Stimulated activated CD4-positive, alpha-beta T cell treated with anti-CD3 and anti-CD28 coated beads, TNF-alpha, amount 100 ng/mL, for 24 hours (primary cell): Measurements from ENCODE around the gene PATE4.
"Not testable (repeated sequence)": the region's sequence is repeated elsewhere in the genome, so short reads cannot be mapped to it uniquely, and the experiment has no call there.

ENCODE experiments used
- DNase-seq, 3 experiments: peaks; one replicate each; pipeline ENCODE4 v3.0.0-alpha.2; 2020; ENCODE audit warnings: low read depth in 3 of 3

PATE4 gene, protein sequence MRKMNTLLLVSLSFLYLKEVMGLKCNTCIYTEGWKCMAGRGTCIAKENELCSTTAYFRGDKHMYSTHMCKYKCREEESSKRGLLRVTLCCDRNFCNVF

DNA sequence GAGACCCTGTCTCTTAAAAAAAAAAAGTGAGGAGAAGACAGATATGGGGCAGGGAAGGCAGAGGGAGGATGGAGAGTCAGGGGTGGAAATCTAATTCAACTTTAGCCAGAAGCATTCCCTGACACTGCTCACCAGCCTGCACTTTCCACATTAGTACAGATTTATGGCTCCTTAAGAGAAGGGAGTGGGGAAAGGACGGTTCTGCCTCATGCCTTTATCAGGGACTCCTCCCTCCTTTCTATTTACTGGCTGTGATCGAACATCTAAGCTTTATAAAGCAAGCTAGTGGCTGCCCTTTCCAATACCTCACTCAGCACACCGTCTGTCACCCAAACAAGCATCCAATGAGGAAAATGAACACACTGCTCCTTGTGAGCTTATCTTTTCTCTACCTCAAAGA is at the start of gene PATE4:
Gene PATE4 (plus strand): TSS at position 301 of the 400 bp plus-strand sequence. CDS start 44 bp downstream, at position 345.
- DNase-seq: no peak

DNA sequence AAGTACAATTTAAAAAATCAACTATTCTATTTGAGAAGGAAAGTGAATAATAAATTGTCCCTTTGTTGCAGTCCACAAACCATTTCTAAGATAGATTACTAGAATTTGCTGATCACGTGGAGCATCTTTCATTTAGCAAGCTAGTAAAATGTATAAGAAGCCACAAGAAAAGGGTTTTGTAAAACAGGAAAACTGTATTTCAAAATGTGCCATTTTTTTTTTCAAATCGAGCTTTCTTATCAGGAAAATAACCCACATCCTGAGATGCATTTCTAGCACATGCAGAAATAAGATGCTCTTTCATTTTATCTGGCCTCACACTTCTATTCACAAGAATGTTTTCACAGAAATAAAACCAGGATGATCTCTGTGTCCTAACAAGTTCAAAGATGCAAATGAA is 48.4 kb upstream of the PATE4 start:
- no peak for DNase-seq

DNA sequence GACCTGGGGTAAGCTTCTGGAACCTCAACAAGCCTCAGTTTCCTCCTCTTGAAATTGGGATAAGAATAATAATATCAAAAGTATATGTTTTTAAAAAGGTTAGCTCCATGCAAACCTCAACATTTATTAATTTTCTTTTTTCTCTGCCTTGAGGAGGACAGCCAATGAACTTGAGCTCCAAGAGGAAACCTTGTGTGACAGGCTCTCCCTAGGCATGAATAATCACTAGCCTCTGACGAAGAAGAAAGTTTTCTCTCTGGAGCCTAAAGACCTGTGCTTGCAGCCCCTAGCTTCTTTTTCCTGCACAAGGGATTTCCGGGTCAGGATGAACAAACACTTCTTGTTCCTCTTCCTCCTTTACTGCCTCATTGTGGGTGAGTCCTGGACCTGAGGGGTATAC is 45.3 kb upstream of the PATE4 start, which contains the start of gene PATE3:
Gene PATE3 (plus strand): TSS at position 301 of the 400 bp plus-strand sequence. CDS start 25 bp downstream, at position 326.
- no peak for DNase-seq

DNA sequence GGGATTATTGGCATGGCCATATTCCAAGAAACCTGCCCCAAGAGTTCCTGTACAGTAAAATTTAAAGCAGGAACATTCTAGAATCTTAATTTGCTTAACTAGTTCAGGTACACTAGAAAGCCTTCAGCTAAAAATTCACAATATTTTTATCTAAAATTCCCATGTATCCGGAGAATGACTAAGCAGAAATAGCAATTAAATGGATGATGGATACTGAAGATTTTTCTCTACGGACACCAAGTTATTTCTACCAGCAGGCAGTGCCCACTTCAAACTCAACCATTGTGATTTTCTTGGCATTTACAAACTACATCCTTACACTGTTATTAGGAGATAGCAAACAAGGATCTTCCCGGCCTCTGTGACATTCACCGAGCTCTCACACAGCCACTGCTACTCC is 42.3 kb upstream of the PATE4 start:
- DNase-seq: no peak

DNA sequence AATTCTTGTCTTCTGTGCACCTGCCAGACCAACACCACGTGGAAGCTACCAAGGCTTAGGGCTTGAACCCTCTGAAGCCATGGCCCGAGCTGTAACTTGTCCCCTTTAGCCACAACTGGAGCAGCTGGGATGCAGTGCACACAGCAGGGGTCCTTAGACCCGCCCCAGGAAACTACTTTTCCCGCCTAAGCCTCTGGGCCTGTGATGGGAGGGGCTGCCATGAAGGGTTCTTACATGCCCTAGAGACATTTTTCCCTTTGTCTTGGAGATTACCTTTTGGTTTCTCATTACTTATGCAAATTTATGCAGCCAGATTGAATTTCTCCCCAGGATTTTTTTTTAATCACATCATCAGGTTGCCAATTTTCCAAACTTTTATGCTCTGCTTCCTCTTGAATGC is 35.5 kb upstream of the PATE4 start:
- no peak for DNase-seq

DNA sequence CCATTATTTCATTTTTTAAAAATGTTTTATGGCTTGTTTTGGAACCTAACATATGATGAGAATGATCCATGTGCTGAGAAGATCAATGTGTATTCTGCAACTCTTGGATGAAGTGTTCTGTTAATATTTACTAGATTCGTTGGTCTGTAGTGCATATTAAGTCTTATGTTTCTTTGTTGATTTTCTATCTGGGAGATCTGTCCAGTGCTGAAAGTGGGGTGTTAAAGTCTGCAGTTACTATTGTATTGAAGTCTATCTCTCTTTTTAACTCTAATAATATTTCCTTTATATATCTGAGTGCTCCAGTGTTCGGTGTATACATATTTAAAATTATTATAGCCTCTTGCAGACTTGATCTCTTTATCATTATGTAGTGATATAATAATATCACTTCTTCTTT is 33.3 kb upstream of the PATE4 start:
- DNase-seq: no peak

DNA sequence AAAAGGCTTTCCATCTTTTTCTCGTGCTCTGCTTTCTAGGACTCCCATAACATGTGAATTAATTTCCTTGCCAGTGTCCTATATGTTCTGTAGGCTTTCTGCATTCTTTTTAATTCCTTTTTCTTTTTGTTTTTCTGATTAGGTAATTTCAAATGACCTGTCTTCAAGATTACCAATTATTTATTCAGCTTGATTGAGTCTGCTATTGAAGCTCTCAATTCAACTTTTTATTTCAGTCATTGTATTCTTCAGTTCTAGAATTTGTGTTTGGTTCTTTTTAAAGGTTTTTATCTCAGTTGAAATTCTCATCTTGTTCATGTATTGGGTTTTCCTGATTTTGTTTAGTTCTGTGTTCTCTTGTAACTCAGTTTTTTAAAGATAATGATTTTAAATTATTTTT is 30.7 kb upstream of the PATE4 start:
- no peak for DNase-seq

DNA sequence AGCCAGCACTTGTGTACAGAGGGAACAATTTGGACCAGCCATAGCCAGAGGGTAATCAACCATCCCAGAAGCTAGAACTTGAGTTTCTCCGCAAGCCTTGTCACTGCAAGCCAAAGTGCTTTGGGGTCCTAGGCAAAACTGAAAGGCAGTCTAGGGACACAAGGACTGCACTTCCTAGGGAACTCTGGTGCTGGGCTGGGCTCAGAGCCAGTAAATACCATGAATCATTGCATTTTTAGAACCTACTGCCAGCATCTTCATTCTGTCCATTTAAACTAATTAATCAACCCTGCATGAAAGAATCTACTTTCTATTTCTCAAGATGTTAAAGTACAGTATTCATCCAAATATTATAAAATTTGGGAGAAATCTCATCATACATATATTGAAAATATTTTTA is 25.2 kb upstream of the PATE4 start:
- no peak for DNase-seq

DNA sequence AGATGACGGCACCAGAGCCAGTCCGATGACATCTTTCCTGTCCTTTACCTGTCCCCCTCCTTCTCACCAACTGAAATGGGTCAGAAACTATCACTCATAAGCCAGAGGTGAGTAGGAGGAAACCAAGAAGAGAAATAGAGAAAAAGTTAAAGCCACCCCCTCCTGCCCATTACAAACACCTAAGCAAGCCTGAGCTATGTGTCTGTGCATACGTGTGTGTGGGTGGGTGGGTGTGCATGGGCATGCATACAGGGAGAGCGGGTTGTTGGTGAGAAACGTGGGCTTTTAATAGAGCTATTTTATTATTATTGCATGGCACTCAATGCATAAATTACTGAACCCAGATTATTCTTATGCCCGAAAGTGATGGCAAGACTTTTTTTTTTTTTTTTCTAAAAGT is 2.6 kb downstream of the PATE4 start:
- no peak for DNase-seq

DNA sequence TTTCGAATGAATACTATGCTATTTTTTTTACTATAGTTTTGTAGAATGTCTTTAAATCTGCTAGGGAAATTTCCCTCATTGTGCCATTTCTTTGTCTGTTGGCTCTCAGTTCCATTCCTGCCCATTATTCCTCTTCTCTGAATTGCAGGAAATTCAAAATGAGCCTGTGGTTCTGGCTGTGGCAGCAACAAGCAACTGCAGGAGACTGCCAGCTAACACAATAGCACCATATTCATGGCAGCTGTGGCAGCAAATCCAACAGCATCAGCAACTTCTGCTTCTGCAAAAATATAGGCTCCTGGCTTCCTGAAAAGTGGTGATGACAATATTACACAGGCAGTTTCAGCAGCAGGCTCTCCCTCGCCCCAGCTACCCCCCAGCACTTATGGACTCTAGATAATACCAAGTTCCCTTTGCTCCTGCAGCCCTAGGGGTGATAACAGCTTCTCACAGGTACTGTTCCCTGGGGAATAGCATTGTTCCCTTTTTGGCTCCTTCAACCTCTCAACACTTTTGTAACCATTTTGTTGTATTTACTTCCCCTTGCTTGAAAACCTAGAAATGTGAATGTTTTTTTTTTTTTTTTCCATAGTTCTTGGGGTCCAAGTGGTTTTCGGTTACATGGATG is 9.3 kb downstream of the PATE4 start:
- DNase-seq: no peak

DNA sequence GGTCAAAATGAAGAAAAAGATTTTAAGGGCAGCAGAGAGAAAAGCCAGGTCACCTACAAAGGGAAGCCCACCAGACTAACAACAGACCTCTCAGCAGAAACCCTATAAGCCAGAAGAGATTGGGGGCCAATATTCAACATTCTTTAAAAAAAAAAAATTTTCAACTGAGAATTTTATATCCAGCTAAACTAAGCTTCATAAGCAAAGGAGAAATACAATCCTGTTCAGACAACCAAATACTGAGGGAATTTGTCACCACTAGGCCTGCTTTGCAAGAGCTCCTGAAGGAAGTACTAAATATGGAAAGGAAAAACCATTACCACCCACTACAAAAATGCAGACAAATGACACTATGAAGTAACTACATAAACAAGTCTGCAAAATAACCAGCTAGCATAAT is 13.1 kb downstream of the PATE4 start:
- no peak for DNase-seq

DNA sequence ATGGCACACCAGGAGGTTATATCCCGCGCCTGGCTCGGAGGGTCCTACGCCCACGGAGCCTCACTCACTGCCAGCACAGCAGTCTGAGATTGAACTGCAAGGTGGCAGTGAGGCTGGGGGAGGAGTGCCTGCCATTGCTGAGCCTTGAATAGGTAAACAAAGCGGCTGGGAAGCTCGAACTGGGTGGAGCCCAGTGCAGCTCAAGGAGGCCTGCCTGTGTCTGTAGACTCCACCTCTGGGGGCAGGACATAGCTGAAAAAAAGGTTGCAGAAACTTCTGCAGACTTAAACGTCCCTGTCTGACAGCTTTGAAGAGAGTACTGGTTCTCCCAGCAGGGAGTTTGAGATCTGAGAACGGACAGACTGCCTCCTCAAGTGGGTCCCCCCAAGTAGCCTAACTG is 24.6 kb downstream of the PATE4 start:
- DNase-seq: not testable (repeated sequence)

DNA sequence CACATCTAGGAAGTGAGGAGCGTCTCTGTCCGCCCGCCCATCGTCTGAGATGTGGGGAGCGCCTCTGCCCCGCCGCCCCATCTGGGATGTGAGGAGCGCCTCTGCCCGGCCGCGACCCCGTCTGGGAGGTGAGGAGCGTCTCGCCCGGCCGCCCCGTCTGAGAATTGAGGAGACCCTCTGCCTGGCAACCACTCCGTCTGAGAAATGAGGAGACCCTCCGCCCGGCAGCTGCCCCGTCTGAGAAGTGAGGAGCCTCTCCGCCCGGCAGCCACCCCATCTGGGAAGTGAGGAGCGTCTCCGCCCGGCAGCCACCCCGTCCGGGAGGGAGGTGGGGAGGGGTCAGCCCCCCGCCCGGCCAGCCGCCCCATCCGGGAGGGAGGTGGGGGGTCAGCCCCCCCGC is 29.7 kb downstream of the PATE4 start:
- DNase-seq: not testable (repeated sequence)

DNA sequence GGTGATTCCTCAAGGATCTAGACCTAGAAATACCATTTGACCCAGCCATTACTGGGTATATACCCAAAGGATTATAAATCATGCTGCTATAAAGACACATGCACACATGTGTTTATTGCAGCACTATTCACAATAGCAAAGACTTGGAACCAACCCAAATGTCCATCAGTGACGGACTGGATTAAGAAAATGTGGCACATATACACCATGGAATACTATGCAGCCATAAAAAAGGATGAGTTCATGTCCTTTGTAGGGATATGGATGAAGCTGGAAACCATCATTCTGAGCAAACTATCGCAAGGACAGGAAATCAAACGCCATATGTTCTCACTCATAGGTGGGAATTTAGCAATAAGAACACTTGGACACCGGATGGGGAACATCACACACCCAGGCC is 32.2 kb downstream of the PATE4 start:
- not testable (repeated sequence) for DNase-seq

DNA sequence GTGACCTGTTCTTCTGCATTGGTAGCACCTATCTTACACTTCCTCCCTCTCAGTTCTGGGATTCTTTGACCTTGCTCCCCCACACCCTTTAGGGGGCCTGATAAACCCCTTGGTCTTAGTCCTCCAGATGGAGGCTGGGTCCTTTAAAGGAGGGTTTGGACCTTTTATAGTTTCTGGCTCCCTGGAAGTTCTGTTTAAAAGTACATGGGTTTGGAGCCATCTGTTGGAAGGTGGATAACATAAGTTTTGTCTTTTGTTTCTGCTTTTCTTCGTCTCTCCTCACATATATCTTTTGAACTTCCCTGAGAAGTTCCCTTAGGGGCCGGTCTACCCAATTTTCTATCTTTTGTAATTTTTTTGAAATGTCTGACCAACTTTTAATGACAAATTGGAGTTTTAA is 36.4 kb downstream of the PATE4 start:
- no peak for DNase-seq

DNA sequence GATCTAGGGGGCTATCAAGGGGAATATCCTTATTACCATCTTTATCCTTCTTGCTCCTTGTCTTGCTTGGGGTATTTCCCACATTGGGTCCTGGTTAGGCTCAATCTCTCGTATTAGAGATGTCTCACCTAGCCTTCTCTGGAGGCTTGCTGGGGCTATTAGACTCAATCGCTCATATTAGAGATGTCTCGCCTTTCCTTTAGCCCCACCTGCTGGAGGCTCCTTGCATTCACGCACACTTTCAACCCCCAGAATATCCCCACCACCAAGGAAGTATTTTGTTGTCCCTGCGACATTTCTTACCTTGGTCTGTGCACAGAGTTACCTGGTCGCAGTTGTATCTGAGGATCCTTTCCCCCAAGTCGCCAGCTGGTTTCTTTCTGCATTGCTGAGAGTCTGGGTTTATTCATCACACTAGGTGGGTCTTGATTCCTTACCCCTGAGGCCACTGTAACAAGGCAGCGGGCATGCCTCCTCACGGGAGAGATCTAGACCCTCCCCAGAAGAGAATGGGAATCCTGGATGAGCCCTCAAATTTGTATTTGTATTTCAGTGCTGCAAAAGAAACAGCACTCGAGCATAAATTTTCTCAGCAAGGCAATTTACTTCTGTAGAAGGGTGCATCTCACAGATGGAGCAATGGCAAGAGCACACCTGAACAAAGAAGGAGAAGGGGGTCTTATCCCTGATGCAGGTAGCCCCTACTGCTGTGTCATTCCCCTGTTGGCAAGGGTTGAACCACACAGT is 38.4 kb downstream of the PATE4 start:
- DNase-seq: peak in 1 of 3 experiments; percentile 19

DNA sequence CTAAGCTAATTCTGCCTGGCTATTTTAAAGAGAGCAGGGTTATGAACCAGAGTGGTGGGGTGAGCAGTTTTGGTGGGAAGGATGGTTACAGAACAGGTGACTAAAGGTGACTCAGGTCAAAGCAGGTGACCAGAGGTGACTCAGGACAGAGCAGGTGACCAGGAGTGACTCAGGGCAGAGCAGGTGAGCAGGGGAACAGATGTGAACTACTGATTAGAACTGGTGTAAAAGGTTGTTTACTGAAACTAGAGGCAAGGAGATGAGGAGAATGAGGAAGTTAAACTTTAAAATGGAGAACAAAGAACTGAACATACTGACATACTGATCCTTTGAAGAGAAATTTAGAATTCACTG is 39.0 kb downstream of the PATE4 start:
- no peak for DNase-seq

DNA sequence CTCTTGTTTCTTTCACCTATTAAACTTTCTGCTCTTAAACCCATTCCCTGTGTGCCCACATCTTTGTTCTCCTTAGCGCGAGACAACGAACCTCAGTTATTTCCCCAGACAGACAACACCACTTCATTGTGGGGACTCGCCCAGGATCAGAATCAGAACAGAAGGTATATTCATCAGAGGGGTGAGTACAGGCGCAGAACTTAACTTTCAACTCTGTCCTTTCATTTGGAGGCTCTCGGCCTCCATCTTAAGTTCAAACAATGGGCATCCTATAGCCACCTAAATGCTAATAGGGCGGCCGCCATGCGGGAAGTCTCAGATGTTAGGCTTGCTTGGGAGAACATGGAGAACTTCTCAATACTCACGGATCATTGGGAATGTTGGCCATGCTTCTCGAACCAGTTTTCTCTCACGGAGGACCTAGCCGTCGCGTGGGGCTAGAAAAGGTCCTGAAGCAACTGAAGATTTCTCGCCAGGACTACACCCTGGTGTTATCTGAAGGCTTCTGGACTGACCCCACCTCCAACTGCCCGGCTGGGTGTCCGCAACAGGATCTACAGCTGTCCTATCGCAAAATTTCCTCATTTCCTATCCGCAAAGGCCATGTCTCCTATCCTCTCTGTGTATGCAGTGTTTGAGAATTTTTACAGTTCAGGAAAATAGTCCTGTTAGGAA is 40.9 kb downstream of the PATE4 start:
- DNase-seq: no peak

DNA sequence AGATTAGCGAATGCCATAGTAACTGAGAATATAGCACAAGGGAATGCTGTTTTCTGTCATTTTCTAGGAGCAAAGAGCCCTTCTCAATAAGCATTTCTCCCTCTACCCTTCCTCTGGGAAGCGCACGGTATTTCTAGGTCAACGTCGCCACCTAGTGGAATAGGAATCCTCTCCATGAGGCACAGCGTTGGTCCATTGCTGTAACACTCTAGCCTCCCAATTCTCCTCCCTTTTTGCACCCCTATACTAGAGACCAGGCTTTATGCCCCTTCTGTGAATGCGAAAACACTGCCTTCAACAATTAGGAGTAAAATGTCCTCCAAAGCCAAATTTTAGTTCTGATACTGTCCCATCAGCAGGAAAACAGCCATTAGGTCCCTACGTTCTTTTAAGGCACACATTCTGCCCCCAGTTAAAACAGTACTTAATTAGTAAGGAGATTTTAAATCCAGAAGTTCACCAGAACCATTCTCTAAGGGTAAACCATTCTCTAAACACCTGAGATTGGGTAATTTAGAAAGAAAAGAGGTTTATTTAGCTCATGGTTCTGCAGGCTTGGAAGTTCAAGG is 41.5 kb downstream of the PATE4 start:
- DNase-seq: peak; percentile 25 to 45 (median 32)

DNA sequence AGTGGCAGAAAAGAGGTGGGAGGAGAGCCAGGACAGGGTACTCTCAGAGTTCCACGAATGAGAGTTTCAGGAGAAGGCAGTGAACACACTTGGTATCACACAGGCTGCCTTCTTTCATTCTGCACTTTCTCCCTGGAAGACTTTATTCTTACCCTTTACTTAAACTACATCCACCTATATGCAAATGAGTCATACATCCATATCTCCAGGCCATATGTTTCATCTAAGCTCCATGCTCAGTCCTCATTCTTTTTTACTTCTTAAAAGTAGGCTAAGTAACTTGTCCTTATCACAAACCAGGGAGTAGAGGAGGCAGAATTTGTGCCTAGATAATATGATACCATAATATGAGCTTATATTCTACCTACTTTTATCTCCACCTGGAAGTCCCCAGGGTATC is 48.2 kb downstream of the PATE4 start:
- no peak for DNase-seq

DNA sequence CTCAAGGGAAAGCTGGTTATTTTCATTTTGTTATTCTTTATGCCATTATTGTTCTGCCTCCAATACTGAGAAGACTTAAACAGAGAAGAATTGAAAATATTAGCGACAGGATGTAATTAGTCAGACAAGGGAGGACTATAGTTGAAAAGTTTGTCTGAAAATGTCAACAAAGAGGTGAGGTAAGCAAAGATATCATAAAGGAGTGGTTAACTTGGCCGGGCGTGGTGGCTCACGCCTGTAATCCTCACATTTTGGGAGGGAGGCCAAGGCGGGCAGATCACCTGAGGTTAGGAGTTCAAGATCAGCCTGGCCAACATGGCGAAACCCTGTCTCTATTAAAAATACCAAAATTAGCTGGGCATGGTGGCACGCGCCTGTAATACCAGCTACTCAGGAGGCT is 50.3 kb downstream of the PATE4 start:
- DNase-seq: no peak

DNA sequence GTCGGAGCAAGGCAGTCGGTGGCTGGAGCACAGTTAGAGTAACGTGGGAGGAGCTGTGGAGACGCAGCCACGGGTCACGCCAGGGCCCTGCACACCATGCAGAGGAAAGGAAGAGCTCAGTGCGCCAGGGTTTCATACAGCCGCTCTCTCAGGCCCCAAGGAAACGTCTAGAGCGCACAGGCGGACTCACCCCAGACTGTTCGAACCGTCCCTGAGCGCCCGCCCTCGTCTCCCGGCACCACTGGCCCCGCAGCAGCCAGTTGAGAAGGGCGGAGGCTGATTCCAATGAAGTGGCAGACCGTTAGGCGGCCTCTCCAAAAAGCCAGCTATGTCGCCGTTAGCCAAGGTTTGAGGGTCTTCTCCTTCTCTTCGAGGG is 53.9 kb downstream of the PATE4 start:
- peak in 1 of 3 experiments; percentile 32 for DNase-seq
